GM12878 (cell line): ENCODE measurements around the gene WFDC6. TPM values are rescaled to one million over a fixed set of nuclear protein-coding genes. Genes with fewer than 3 reads are reported as not detected.

Source experiments
- ATAC-seq: fragments of 200-7000 bp; cut with Tn5 transposase; 3 replicates; pipeline ENCODE4 v1.9.1; 2020; ENCODE audit warnings: mild to moderate bottlenecking, moderate library complexity
- BruUV-seq: library from RNA; stranded (reverse); fragments of 400-500 nt; replicated peaks from 2 replicates; lab custom pipeline; 2021; lab: Mats Ljungman, UMichigan
- CTCF ChIA-PET: fragments of 300-600 bp; sonication (Branson Sonifier 250); formaldehyde crosslinking; extraction: SDS; loops from one replicate; lab custom pipeline; 2021; ENCODE audit warnings: inconsistent platforms; lab: Yijun Ruan, JAX
- POLR2A ChIA-PET: fragments of 350-600 bp; formaldehyde crosslinking; extraction: SDS; loops from one replicate; lab custom pipeline; 2021; ENCODE audit warnings: inconsistent platforms; lab: Charles Lee
- RAD21 ChIA-PET: fragments of 300-600 bp; sonication (Branson Sonifier 250); formaldehyde crosslinking; loops from one replicate; lab custom pipeline; 2023; ENCODE audit warnings: antibody characterized with exemption; ENCODE audit not compliant: unreplicated experiment; lab: Charles Lee
- SMC1A ChIA-PET: fragments of 300-600 bp; sonication (Branson Sonifier 250); formaldehyde crosslinking; loops from one replicate; lab custom pipeline; 2023; ENCODE audit not compliant: unreplicated experiment, uncharacterized antibody; lab: Charles Lee
- DNase-seq: peaks from one replicate; pipeline ENCODE4 v3.0.0-alpha.2; 2011; ENCODE audit warnings: low read depth, low spot score
- FAIRE-seq: peaks from 3 replicates; lab custom pipeline; 2011; peaks lifted over from hg19 to GRCh38; lab: Jason Lieb, UNC
- H2AFZ ChIP-seq: 2 replicates; pipeline ENCODE4 v1.6.0; 2011; ENCODE audit warnings: low read depth, low read length, control low read depth; ENCODE audit not compliant: control insufficient read depth
- H3K27ac ChIP-seq: 2 replicates; pipeline ENCODE4 v1.5.1; 2011; ENCODE audit warnings: control low read depth; ENCODE audit not compliant: control insufficient read depth, insufficient read depth
- H3K27me3 ChIP-seq, 2 experiments: replicated peaks in 1 of 2; 2 replicates each; pipeline versions ENCODE4 v1.6.0 to v1.6.1; 2011; ENCODE audit warnings: low read length in 1 of 2; ENCODE audit not compliant: control insufficient read depth in 2 of 2, insufficient read depth in 2 of 2
- H3K36me3 ChIP-seq, 2 experiments: 2 replicates each; pipeline ENCODE4 v1.5.1; 2011; ENCODE audit warnings: low read length in 1 of 2; ENCODE audit not compliant: control insufficient read depth in 2 of 2, insufficient read depth in 2 of 2
- H3K4me1 ChIP-seq: 2 replicates; pipeline ENCODE4 v1.6.1; 2011; ENCODE audit warnings: mild to moderate bottlenecking, low read length, moderate library complexity, mixed read lengths; ENCODE audit not compliant: control insufficient read depth, insufficient read depth
- H3K4me2 ChIP-seq: 2 replicates; pipeline ENCODE4 v1.6.0; 2011; ENCODE audit warnings: control low read depth; ENCODE audit not compliant: control insufficient read depth, insufficient read depth
- H3K4me3 ChIP-seq: fragments of 200-600 bp; sonication (generic); 2 replicates; pipeline ENCODE4 v1.5.1; 2016
- H3K79me2 ChIP-seq: 2 replicates; pipeline ENCODE4 v1.6.0; 2011; ENCODE audit warnings: low read length; ENCODE audit not compliant: control insufficient read depth, insufficient read depth
- H3K9ac ChIP-seq: 2 replicates; pipeline ENCODE4 v1.8.0; 2011; ENCODE audit warnings: low read length, control low read depth, mixed read lengths; ENCODE audit not compliant: control insufficient read depth, insufficient read depth
- H3K9me3 ChIP-seq: replicated peaks from 3 replicates; pipeline ENCODE4 v1.5.1; 2011; ENCODE audit warnings: mild to moderate bottlenecking, low read length; ENCODE audit not compliant: control insufficient read depth, insufficient read depth
- H4K20me1 ChIP-seq: 2 replicates; pipeline ENCODE4 v1.6.0; 2011; ENCODE audit not compliant: control insufficient read depth, insufficient read depth
- BRCA1 ChIP-seq: IDR thresholded peaks from 2 replicates; pipeline ENCODE4 v1.6.1; 2011; ENCODE audit warnings: low read depth, low read length, improper control_type of control experiment
- CHD2 ChIP-seq: IDR thresholded peaks from 2 replicates; pipeline ENCODE4 v1.6.1; 2011; ENCODE audit warnings: low read depth, low read length, improper control_type of control experiment, borderline replicate concordance
- CREB1 ChIP-seq: IDR thresholded peaks from 2 replicates; pipeline ENCODE4 v1.6.1; 2012; ENCODE audit warnings: low read depth, mild to moderate bottlenecking, inconsistent platforms
- CUX1 ChIP-seq: IDR thresholded peaks from 2 replicates; pipeline ENCODE4 v1.6.1; 2012; ENCODE audit warnings: improper control_type of control experiment, low read depth, low read length; ENCODE audit not compliant: insufficient replicate concordance
- KAT2A ChIP-seq: conservative IDR thresholded peaks from 2 replicates; pipeline ENCODE4 v1.6.1; 2011; ENCODE audit warnings: low read depth, low read length; ENCODE audit not compliant: control insufficient read depth
- KDM1A ChIP-seq: fragments of 200-600 bp; sonication (generic); IDR thresholded peaks from 2 replicates; pipeline ENCODE4 v1.6.1; 2016; ENCODE audit warnings: borderline replicate concordance
- KLF5 ChIP-seq: fragments of 450-650 bp; IDR thresholded peaks from 2 replicates; pipeline ENCODE4 v1.6.1; 2014; ENCODE audit warnings: mild to moderate bottlenecking; ENCODE audit not compliant: partially characterized antibody
- MTA3 ChIP-seq: IDR thresholded peaks from 2 replicates; pipeline ENCODE4 v1.6.1; 2012; ENCODE audit warnings: low read length, inconsistent platforms, borderline replicate concordance
- NFXL1 ChIP-seq: fragments of 450-650 bp; IDR thresholded peaks from 2 replicates; pipeline ENCODE4 v1.6.1; 2017; ENCODE audit warnings: antibody characterized with exemption, mild to moderate bottlenecking, borderline replicate concordance
- POLR2AphosphoS2 ChIP-seq: IDR thresholded peaks from 2 replicates; pipeline ENCODE4 v1.6.1; 2011; ENCODE audit warnings: low read depth, mild to moderate bottlenecking, low read length, improper control_type of control experiment, moderate library complexity
- SUPT20H ChIP-seq: IDR thresholded peaks from 2 replicates; pipeline ENCODE4 v1.6.1; 2011; ENCODE audit warnings: low read depth, mild to moderate bottlenecking, low read length, moderate library complexity, borderline replicate concordance; ENCODE audit not compliant: control insufficient read depth
- ZBED1 ChIP-seq: IDR thresholded peaks from 2 replicates; pipeline ENCODE4 v1.6.1; 2016; ENCODE audit warnings: borderline replicate concordance
- ZNF24 ChIP-seq: fragments of 450-650 bp; IDR thresholded peaks from 2 replicates; pipeline ENCODE4 v1.6.1; 2017; ENCODE audit warnings: antibody characterized with exemption, mild to moderate bottlenecking
- WGBS: methylation state at CpG from one replicate; pipeline ENCODE4 v1.1.6; 2016; ENCODE audit warnings: low lambda C conversion rate; ENCODE audit not compliant: insufficient replicate concordance, insufficient coverage; ENCODE audit errors: missing lambda C conversion rate; 5-methylcytosine and 5-hydroxymethylcytosine counted together
- in situ Hi-C: fragments of 300-500 bp; cut with MboI; formaldehyde crosslinking; loops from 9 replicates; pipeline ENCODE4 v1.14.3; 2018; ENCODE audit warnings: mixed read lengths
- intact Hi-C: fragments of 100-400 bp; cut with micrococcal nuclease; formaldehyde crosslinking; loops from one replicate; pipeline ENCODE4 v1.14.2; 2022; ENCODE audit not compliant: unreplicated experiment
- polyA plus RNA-seq, 11 experiments: library from polyadenylated mRNA; depleted of rRNA in 4 of 11; unstranded in 6 of 11; stranded (reverse) in 5 of 11; fragments of >200 nt; fragmentation: Nextera tagmentation in 4 of 11; fragmentation: Illumina TruSeq in 1 of 11; extraction: Ambion mirVana in 4 of 11; extraction: Trizol in 1 of 11; gene quantifications; 1 replicate in 1 of 11; 2 replicates in 10 of 11; pipeline versions ENCODE4 v1.2.1 to v1.2.3, GENCODE V29; 2011 to 2016; ENCODE audit warnings: inconsistent platforms in 2 of 11, missing spikeins in 2 of 11, low read depth in 1 of 11
- total RNA-seq, 4 experiments: library from RNA; depleted of rRNA in 3 of 4; stranded (reverse); fragments of >200 nt in 3 of 4; fragmentation: Illumina TruSeq in 1 of 4; extraction: Trizol in 1 of 4; gene quantifications; 2 replicates each; pipeline versions ENCODE4 v1.2.1 to v1.2.3, GENCODE V29; 2013 to 2021
- TF ChIP-seq, protein P1 (sequence below): IDR thresholded peaks from 2 replicates; pipeline ENCODE4 v1.6.1; 2011; ENCODE audit warnings: low read depth, low read length, improper control_type of control experiment, borderline replicate concordance
- TF ChIP-seq, protein P2 (sequence below): IDR thresholded peaks from 2 replicates; pipeline ENCODE4 v1.6.1; 2012; ENCODE audit warnings: low read depth, low read length, improper control_type of control experiment

WFDC6 gene
- total and polyA plus RNA-seq, 10 of the 15 experiments (the other 5 are each of a cell fraction or from before 2014, with no cell fraction given): not detected

GRCh38 chr20:45508068-45508886 is 31.0 kb downstream of the WFDC6 start:
- in situ Hi-C loops: no loop called here

More at GRCh38 chr20:45508068-45508886, 31.0 kb downstream of the WFDC6 start:
- TF ChIP-seq, protein P1, sequence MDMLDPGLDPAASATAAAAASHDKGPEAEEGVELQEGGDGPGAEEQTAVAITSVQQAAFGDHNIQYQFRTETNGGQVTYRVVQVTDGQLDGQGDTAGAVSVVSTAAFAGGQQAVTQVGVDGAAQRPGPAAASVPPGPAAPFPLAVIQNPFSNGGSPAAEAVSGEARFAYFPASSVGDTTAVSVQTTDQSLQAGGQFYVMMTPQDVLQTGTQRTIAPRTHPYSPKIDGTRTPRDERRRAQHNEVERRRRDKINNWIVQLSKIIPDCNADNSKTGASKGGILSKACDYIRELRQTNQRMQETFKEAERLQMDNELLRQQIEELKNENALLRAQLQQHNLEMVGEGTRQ: no peak
- TF ChIP-seq, protein P2, sequence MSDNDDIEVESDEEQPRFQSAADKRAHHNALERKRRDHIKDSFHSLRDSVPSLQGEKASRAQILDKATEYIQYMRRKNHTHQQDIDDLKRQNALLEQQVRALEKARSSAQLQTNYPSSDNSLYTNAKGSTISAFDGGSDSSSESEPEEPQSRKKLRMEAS: no peak
- TF ChIP-seq MTA3 (no peak), POLR2AphosphoS2 (no peak), CUX1 (no peak), KLF5 (no peak), KDM1A (no peak), ZBED1 (no peak), CHD2 (no peak), CREB1 (no peak), BRCA1 (no peak), KAT2A (no peak), ZNF24 (no peak), SUPT20H (no peak), NFXL1 (no peak)
- WGBS: 13% methylated on average over 7 of the region's 7 CpGs
- no peak for FAIRE-seq
- intact Hi-C loops: no loop called here
- no peaks in the 10 kb centered on the region for H3K36me3 ChIP-seq
- H3K4me2 ChIP-seq: no peak overlapping the region
- no peaks in the 10 kb centered on the region for H4K20me1 ChIP-seq
- ChIA-PET POLR2A (no interaction called here), CTCF (no interaction called here), SMC1A (no interaction called here), RAD21 (no interaction called here)
- H2AFZ ChIP-seq: no peak overlapping the region
- no peak overlapping the region for H3K9ac ChIP-seq
- H3K9me3 ChIP-seq: no peaks in the 10 kb centered on the region; the same call in 2 of the 3 replicates
- H3K27ac ChIP-seq: no peak overlapping the region
- H3K27me3 ChIP-seq: peaks cover 0 to 2% of the 10 kb centered on the region in 2 experiments; a peak in 1 of 4 replicates
- no peaks in the 10 kb centered on the region for H3K79me2 ChIP-seq
- peaks cover 5% of the 10 kb centered on the region for H3K4me1 ChIP-seq
- no peak for ATAC-seq
- DNase-seq: no peak
- no TSS peak for BruUV-seq
- H3K4me3 ChIP-seq: no peak overlapping the region
